Omental fat pad (tissue), 4 donors: ENCODE measurements around the gene EDAR. TPM values are rescaled to one million over a fixed set of nuclear protein-coding genes. Genes with fewer than 3 reads are reported as not detected.

Experiments
- ATAC-seq: fragments of 150-250 bp; one replicate; pipeline ENCODE4 v1.9.1; 2016; ENCODE audit warnings: mild to moderate bottlenecking, moderate library complexity; ENCODE audit not compliant: low FRiP score
- DNase-seq: peaks from one replicate; pipeline ENCODE4 v3.0.0-alpha.2; 2019; ENCODE audit warnings: low spot score
- CTCF ChIP-seq, 3 donors: fragments of 450-650 bp; IDR thresholded peaks; one replicate each; pipeline ENCODE4 v1.5.1; 2016 to 2017; ENCODE audit warnings: antibody characterized with exemption in 3 of 3, mild to moderate bottlenecking in 3 of 3, moderate library complexity in 2 of 3
- total RNA-seq, 4 donors: library from RNA; depleted of rRNA; stranded (reverse); fragments of >200 nt; gene quantifications; one replicate each; pipeline ENCODE4 v1.1.0, GENCODE V29; 2016

Gene EDAR
- total RNA-seq, 4 donors from 2014 or later: not detected

GRCh38 chr2:108959401-108959800 is 29.6 kb downstream of the EDAR start:
- no peak for TF ChIP-seq CTCF (IDR thresholded peaks at IDR 0.05)
- ATAC-seq: no peak

GRCh38 chr2:108958632-108959341 is 30.2 kb downstream of the EDAR start:
- no peak for ATAC-seq
- DNase-seq: no peak
- TF ChIP-seq CTCF (IDR thresholded peaks at IDR 0.05): no peak

More at GRCh38 chr2:108959401-108959800, 29.6 kb downstream of the EDAR start:
- DNase-seq: no peak

- TF ChIP-seq CTCF (IDR thresholded peaks at IDR 0.05): no peak
- no peak for ATAC-seq
- no peak for DNase-seq
These were observed 31.0 kb downstream of the EDAR start for GRCh38 chr2:108958002-108958401.

GRCh38 chr2:108956375-108956774 is 32.6 kb downstream of the EDAR start:
- DNase-seq (no peak), ATAC-seq (no peak)
- TF ChIP-seq CTCF (IDR thresholded peaks at IDR 0.05): no peak

GRCh38 chr2:108950369-108951135 is 38.5 kb downstream of the EDAR start:
- DNase-seq (no peak), ATAC-seq (no peak)
- no peak for TF ChIP-seq CTCF (IDR thresholded peaks at IDR 0.05)

GRCh38 chr2:108949316-108950239 is 39.4 kb downstream of the EDAR start:
- no peak for TF ChIP-seq CTCF (IDR thresholded peaks at IDR 0.05)
- ATAC-seq (no peak), DNase-seq (no peak)
